GM12878 (cell line): ENCODE results near the gene EIF4B. TPM values are rescaled to one million over a fixed set of nuclear protein-coding genes. Genes with fewer than 3 reads are reported as not detected.

ENCODE experiments used
- ATAC-seq: fragments of 200-7000 bp; cut with Tn5 transposase; 3 replicates; pipeline ENCODE4 v1.9.1; 2020; ENCODE audit warnings: mild to moderate bottlenecking, moderate library complexity
- BruUV-seq: library from RNA; stranded (reverse); fragments of 400-500 nt; replicated peaks from 2 replicates; lab custom pipeline; 2021; lab: Mats Ljungman, UMichigan
- CTCF ChIA-PET: fragments of 300-600 bp; sonication (Branson Sonifier 250); formaldehyde crosslinking; extraction: SDS; loops from one replicate; lab custom pipeline; 2021; ENCODE audit warnings: inconsistent platforms; lab: Yijun Ruan, JAX
- POLR2A ChIA-PET: fragments of 350-600 bp; formaldehyde crosslinking; extraction: SDS; loops from one replicate; lab custom pipeline; 2021; ENCODE audit warnings: inconsistent platforms; lab: Charles Lee
- RAD21 ChIA-PET: fragments of 300-600 bp; sonication (Branson Sonifier 250); formaldehyde crosslinking; loops from one replicate; lab custom pipeline; 2023; ENCODE audit warnings: antibody characterized with exemption; ENCODE audit not compliant: unreplicated experiment; lab: Charles Lee
- SMC1A ChIA-PET: fragments of 300-600 bp; sonication (Branson Sonifier 250); formaldehyde crosslinking; loops from one replicate; lab custom pipeline; 2023; ENCODE audit not compliant: unreplicated experiment, uncharacterized antibody; lab: Charles Lee
- DNase-seq: peaks from one replicate; pipeline ENCODE4 v3.0.0-alpha.2; 2011; ENCODE audit warnings: low read depth, low spot score
- FAIRE-seq: peaks from 3 replicates; lab custom pipeline; 2011; peaks lifted over from hg19 to GRCh38; lab: Jason Lieb, UNC
- H2AFZ ChIP-seq: 2 replicates; pipeline ENCODE4 v1.6.0; 2011; ENCODE audit warnings: low read depth, low read length, control low read depth; ENCODE audit not compliant: control insufficient read depth
- H3K27ac ChIP-seq: 2 replicates; pipeline ENCODE4 v1.5.1; 2011; ENCODE audit warnings: control low read depth; ENCODE audit not compliant: control insufficient read depth, insufficient read depth
- H3K27me3 ChIP-seq, 2 experiments: replicated peaks in 1 of 2; 2 replicates each; pipeline versions ENCODE4 v1.6.0 to v1.6.1; 2011; ENCODE audit warnings: low read length in 1 of 2; ENCODE audit not compliant: control insufficient read depth in 2 of 2, insufficient read depth in 2 of 2
- H3K36me3 ChIP-seq, 2 experiments: 2 replicates each; pipeline ENCODE4 v1.5.1; 2011; ENCODE audit warnings: low read length in 1 of 2; ENCODE audit not compliant: control insufficient read depth in 2 of 2, insufficient read depth in 2 of 2
- H3K4me1 ChIP-seq: 2 replicates; pipeline ENCODE4 v1.6.1; 2011; ENCODE audit warnings: mild to moderate bottlenecking, low read length, moderate library complexity, mixed read lengths; ENCODE audit not compliant: control insufficient read depth, insufficient read depth
- H3K4me2 ChIP-seq: 2 replicates; pipeline ENCODE4 v1.6.0; 2011; ENCODE audit warnings: control low read depth; ENCODE audit not compliant: control insufficient read depth, insufficient read depth
- H3K4me3 ChIP-seq: fragments of 200-600 bp; sonication (generic); 2 replicates; pipeline ENCODE4 v1.5.1; 2016
- H3K79me2 ChIP-seq: 2 replicates; pipeline ENCODE4 v1.6.0; 2011; ENCODE audit warnings: low read length; ENCODE audit not compliant: control insufficient read depth, insufficient read depth
- H3K9ac ChIP-seq: 2 replicates; pipeline ENCODE4 v1.8.0; 2011; ENCODE audit warnings: low read length, control low read depth, mixed read lengths; ENCODE audit not compliant: control insufficient read depth, insufficient read depth
- H3K9me3 ChIP-seq: replicated peaks from 3 replicates; pipeline ENCODE4 v1.5.1; 2011; ENCODE audit warnings: mild to moderate bottlenecking, low read length; ENCODE audit not compliant: control insufficient read depth, insufficient read depth
- H4K20me1 ChIP-seq: 2 replicates; pipeline ENCODE4 v1.6.0; 2011; ENCODE audit not compliant: control insufficient read depth, insufficient read depth
- BMI1 ChIP-seq: fragments of 450-650 bp; IDR thresholded peaks from 2 replicates; pipeline ENCODE4 v1.6.1; 2016; ENCODE audit warnings: mild to moderate bottlenecking, moderate library complexity, borderline replicate concordance
- EED ChIP-seq: sonication (generic); IDR thresholded peaks from 2 replicates; pipeline ENCODE4 v1.6.1; 2016; ENCODE audit warnings: antibody characterized with exemption, low read depth
- ETV6 ChIP-seq, 2 experiments: fragments of 450-650 bp in 1 of 2; IDR thresholded peaks in 1 of 2; conservative IDR thresholded peaks in 1 of 2; 2 replicates each; pipeline ENCODE4 v1.6.1; 2014; ENCODE audit warnings: antibody characterized with exemption in 1 of 2, borderline replicate concordance in 1 of 2, low read depth in 1 of 2, mild to moderate bottlenecking in 1 of 2, moderate library complexity in 1 of 2
- MEF2A ChIP-seq: IDR thresholded peaks from 2 replicates; pipeline ENCODE4 v1.6.1; 2011; ENCODE audit warnings: low read depth, mild to moderate bottlenecking, low read length, moderate library complexity; ENCODE audit not compliant: insufficient read depth
- NR2C1 ChIP-seq: fragments of 450-650 bp; IDR thresholded peaks from 2 replicates; pipeline ENCODE4 v1.6.1; 2017; ENCODE audit warnings: antibody characterized with exemption, mild to moderate bottlenecking, moderate library complexity
- NRF1 ChIP-seq: conservative IDR thresholded peaks from 2 replicates; pipeline ENCODE4 v1.6.1; 2011; ENCODE audit warnings: mild to moderate bottlenecking, low read depth, low read length, improper control_type of control experiment
- ZZZ3 ChIP-seq: IDR thresholded peaks from 2 replicates; pipeline ENCODE4 v1.6.1; 2011; ENCODE audit warnings: low read depth; ENCODE audit not compliant: control insufficient read depth, insufficient read length
- WGBS: methylation state at CpG from one replicate; pipeline ENCODE4 v1.1.6; 2016; ENCODE audit warnings: low lambda C conversion rate; ENCODE audit not compliant: insufficient replicate concordance, insufficient coverage; ENCODE audit errors: missing lambda C conversion rate; 5-methylcytosine and 5-hydroxymethylcytosine counted together
- in situ Hi-C: fragments of 300-500 bp; cut with MboI; formaldehyde crosslinking; loops from 9 replicates; pipeline ENCODE4 v1.14.3; 2018; ENCODE audit warnings: mixed read lengths
- intact Hi-C: fragments of 100-400 bp; cut with micrococcal nuclease; formaldehyde crosslinking; loops from one replicate; pipeline ENCODE4 v1.14.2; 2022; ENCODE audit not compliant: unreplicated experiment
- polyA plus RNA-seq, 11 experiments: library from polyadenylated mRNA; depleted of rRNA in 4 of 11; unstranded in 6 of 11; stranded (reverse) in 5 of 11; fragments of >200 nt; fragmentation: Nextera tagmentation in 4 of 11; fragmentation: Illumina TruSeq in 1 of 11; extraction: Ambion mirVana in 4 of 11; extraction: Trizol in 1 of 11; gene quantifications; 1 replicate in 1 of 11; 2 replicates in 10 of 11; pipeline versions ENCODE4 v1.2.1 to v1.2.3, GENCODE V29; 2011 to 2016; ENCODE audit warnings: inconsistent platforms in 2 of 11, missing spikeins in 2 of 11, low read depth in 1 of 11
- total RNA-seq, 4 experiments: library from RNA; depleted of rRNA in 3 of 4; stranded (reverse); fragments of >200 nt in 3 of 4; fragmentation: Illumina TruSeq in 1 of 4; extraction: Trizol in 1 of 4; gene quantifications; 2 replicates each; pipeline versions ENCODE4 v1.2.1 to v1.2.3, GENCODE V29; 2013 to 2021
- TF ChIP-seq, protein P1 (sequence below): fragments of 450-650 bp; IDR thresholded peaks from 2 replicates; pipeline ENCODE4 v1.6.1; 2017; ENCODE audit warnings: mild to moderate bottlenecking, moderate library complexity
- TF ChIP-seq, protein P2 (sequence below): fragments of 450-650 bp; formaldehyde crosslinking; IDR thresholded peaks from 2 replicates; pipeline ENCODE4 v1.4.0; 2020; ENCODE audit warnings: mild to moderate bottlenecking, moderate library complexity

EIF4B gene
- total and polyA plus RNA-seq, 10 of the 15 experiments (the other 5 are each of a cell fraction or from before 2014, with no cell fraction given): 123 to 752 (median 431) TPM

DNA sequence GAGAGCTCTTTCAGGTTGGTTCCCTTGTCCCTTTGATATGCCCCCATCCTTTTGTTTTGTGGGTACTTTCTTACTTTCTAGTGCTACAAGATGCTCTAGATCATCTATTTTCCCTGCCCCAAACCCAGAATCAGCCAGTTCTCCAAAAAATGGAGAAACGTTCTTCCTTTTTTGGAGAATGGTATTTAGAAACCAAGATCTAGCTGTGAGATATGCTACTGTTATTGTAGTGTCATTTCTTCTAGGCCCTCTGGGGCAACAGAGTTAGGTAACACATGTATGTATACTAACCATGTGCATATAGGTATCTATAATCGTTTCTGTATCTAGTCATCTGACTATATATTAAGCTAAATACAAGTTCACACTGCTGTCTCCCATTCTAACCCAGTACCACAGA, 84.3 kb downstream of the EIF4B start:
- peaks cover 0 to 8% of the 10 kb centered on the region in 2 experiments; a peak in 2 of 4 replicates for H3K27me3 ChIP-seq
- no peaks in the 10 kb centered on the region for H3K9me3 ChIP-seq
- no peak overlapping the region for H3K4me3 ChIP-seq
- no TSS peak for BruUV-seq
- POLR2A ChIA-PET: interaction anchor here (1.3 to 1.6 kb wide), 2 partner anchors 10 to 12 kb away, joined by 3 to 7 read pairs; partner anchors contain the start of gene SPRYD3
- no peaks in the 10 kb centered on the region for H3K36me3 ChIP-seq
- TF ChIP-seq BMI1: no peak
- TF ChIP-seq MEF2A: no peak
- TF ChIP-seq ZZZ3: no peak
- TF ChIP-seq NRF1: no peak
- TF ChIP-seq EED: no peak
- DNase-seq (no peak), FAIRE-seq (no peak), ATAC-seq (no peak)
- H3K4me1 ChIP-seq: no peaks in the 10 kb centered on the region
- intact Hi-C loops: no loop called here
- H2AFZ ChIP-seq: no peak overlapping the region
- H4K20me1 ChIP-seq: no peaks in the 10 kb centered on the region
- H3K27ac ChIP-seq: no peak overlapping the region
- RAD21 ChIA-PET: no interaction called here
- 0% methylated on average over 2 of the region's 2 CpGs for WGBS
- SMC1A ChIA-PET: interaction anchor here (0.6 to 1.0 kb wide), 2 partner anchors 12 kb away, joined by 3 read pairs; partner anchors contain the start of gene SPRYD3
- CTCF ChIA-PET: interaction anchor here (0.8 to 3.0 kb wide), 4 partner anchors 9 to 36 kb away, joined by 4 to 17 read pairs (median 8); no protein-coding TSS in a partner anchor
- in situ Hi-C loops: no loop called here
- H3K79me2 ChIP-seq: no peaks in the 10 kb centered on the region
- H3K9ac ChIP-seq: no peak overlapping the region
- no peak overlapping the region for H3K4me2 ChIP-seq

DNA sequence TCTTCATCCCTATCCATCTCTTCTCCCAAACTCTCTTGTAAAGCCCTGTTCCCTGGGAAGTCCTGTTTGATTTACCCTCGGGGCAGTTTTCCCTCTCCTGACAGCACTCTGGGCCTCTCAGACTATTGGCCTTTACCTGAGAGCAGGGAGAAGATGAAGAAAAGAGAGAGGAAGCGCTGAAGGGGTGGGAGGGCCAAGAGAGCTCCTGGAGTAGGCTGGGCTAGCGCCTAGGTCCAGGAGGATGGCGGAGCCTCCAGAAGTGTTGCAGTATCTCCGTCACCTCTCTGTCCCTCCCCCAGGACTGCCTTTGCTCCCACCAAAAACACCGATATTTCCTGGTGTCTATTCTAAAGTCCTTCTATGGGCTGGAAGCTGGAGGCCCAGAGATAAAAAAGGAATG, 85.5 kb downstream of the EIF4B start:
- RAD21 ChIA-PET: no interaction called here
- DNase-seq (no peak), FAIRE-seq (no peak), ATAC-seq (no peak)
- WGBS: 40% methylated on average over 6 of the region's 6 CpGs
- H3K4me2 ChIP-seq: no peak overlapping the region
- no peaks in the 10 kb centered on the region for H3K36me3 ChIP-seq
- no TSS peak for BruUV-seq
- in situ Hi-C loops (no loop called here), intact Hi-C loops (no loop called here)
- no peak overlapping the region for H3K9ac ChIP-seq
- POLR2A ChIA-PET: no interaction called here
- H3K4me3 ChIP-seq: no peak overlapping the region
- CTCF ChIA-PET: interaction anchor here (2.0 to 3.0 kb wide), 2 partner anchors 8 to 26 kb away, joined by 12 to 17 read pairs; no protein-coding TSS in a partner anchor
- no peaks in the 10 kb centered on the region for H3K9me3 ChIP-seq
- H3K4me1 ChIP-seq: no peaks in the 10 kb centered on the region
- no peak overlapping the region for H3K27ac ChIP-seq
- H3K79me2 ChIP-seq: no peaks in the 10 kb centered on the region
- H3K27me3 ChIP-seq: peaks cover 0 to 2% of the 10 kb centered on the region in 2 experiments; a peak in 2 of 4 replicates
- H2AFZ ChIP-seq: no peak overlapping the region
- SMC1A ChIA-PET: interaction anchor here (1.3 kb wide), 1 partner anchor 19 kb away, joined by 3 read pairs; no protein-coding TSS in a partner anchor
- no peaks in the 10 kb centered on the region for H4K20me1 ChIP-seq
- TF ChIP-seq, protein P1, sequence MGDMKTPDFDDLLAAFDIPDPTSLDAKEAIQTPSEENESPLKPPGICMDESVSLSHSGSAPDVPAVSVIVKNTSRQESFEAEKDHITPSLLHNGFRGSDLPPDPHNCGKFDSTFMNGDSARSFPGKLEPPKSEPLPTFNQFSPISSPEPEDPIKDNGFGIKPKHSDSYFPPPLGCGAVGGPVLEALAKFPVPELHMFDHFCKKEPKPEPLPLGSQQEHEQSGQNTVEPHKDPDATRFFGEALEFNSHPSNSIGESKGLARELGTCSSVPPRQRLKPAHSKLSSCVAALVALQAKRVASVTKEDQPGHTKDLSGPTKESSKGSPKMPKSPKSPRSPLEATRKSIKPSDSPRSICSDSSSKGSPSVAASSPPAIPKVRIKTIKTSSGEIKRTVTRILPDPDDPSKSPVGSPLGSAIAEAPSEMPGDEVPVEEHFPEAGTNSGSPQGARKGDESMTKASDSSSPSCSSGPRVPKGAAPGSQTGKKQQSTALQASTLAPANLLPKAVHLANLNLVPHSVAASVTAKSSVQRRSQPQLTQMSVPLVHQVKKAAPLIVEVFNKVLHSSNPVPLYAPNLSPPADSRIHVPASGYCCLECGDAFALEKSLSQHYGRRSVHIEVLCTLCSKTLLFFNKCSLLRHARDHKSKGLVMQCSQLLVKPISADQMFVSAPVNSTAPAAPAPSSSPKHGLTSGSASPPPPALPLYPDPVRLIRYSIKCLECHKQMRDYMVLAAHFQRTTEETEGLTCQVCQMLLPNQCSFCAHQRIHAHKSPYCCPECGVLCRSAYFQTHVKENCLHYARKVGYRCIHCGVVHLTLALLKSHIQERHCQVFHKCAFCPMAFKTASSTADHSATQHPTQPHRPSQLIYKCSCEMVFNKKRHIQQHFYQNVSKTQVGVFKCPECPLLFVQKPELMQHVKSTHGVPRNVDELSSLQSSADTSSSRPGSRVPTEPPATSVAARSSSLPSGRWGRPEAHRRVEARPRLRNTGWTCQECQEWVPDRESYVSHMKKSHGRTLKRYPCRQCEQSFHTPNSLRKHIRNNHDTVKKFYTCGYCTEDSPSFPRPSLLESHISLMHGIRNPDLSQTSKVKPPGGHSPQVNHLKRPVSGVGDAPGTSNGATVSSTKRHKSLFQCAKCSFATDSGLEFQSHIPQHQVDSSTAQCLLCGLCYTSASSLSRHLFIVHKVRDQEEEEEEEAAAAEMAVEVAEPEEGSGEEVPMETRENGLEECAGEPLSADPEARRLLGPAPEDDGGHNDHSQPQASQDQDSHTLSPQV: no peak
- TF ChIP-seq NR2C1: no peak
- TF ChIP-seq ETV6 (conservative IDR thresholded peaks at IDR 0.05 in 1 of 2, IDR thresholded peaks at IDR 0.05 in 1 of 2; ENCODE audit: borderline replicate concordance in 1 of 2, low read depth in 1 of 2): no peak
- TF ChIP-seq, protein P2, sequence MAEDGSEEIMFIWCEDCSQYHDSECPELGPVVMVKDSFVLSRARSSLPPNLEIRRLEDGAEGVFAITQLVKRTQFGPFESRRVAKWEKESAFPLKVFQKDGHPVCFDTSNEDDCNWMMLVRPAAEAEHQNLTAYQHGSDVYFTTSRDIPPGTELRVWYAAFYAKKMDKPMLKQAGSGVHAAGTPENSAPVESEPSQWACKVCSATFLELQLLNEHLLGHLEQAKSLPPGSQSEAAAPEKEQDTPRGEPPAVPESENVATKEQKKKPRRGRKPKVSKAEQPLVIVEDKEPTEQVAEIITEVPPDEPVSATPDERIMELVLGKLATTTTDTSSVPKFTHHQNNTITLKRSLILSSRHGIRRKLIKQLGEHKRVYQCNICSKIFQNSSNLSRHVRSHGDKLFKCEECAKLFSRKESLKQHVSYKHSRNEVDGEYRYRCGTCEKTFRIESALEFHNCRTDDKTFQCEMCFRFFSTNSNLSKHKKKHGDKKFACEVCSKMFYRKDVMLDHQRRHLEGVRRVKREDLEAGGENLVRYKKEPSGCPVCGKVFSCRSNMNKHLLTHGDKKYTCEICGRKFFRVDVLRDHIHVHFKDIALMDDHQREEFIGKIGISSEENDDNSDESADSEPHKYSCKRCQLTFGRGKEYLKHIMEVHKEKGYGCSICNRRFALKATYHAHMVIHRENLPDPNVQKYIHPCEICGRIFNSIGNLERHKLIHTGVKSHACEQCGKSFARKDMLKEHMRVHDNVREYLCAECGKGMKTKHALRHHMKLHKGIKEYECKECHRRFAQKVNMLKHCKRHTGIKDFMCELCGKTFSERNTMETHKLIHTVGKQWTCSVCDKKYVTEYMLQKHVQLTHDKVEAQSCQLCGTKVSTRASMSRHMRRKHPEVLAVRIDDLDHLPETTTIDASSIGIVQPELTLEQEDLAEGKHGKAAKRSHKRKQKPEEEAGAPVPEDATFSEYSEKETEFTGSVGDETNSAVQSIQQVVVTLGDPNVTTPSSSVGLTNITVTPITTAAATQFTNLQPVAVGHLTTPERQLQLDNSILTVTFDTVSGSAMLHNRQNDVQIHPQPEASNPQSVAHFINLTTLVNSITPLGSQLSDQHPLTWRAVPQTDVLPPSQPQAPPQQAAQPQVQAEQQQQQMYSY (CRISPR knock-in tag): no peak
